DMS 273 (cell line): ENCODE data around the gene BICDL2.

Experiments used
- DNase-seq: peaks from one replicate; lab custom pipeline; 2025; ENCODE audit not compliant: unreplicated experiment; lab: John Stamatoyannopoulos, UW

The BICDL2 gene

GRCh38 chr16:2987286-2987685 lies 49.5 kb downstream of the BICDL2 start:
- no peak for DNase-seq

- DNase-seq: no peak
Measured at GRCh38 chr16:2986623-2987188, 50.0 kb downstream of the BICDL2 start.

GRCh38 chr16:2985893-2986355 lies 50.8 kb downstream of the BICDL2 start:
- peak; percentile 98 for DNase-seq

- DNase-seq: peak; percentile 84
Measured at GRCh38 chr16:2985462-2985861, 51.3 kb downstream of the BICDL2 start.

- DNase-seq: peak; percentile 93
Measured at GRCh38 chr16:2983706-2984136, 53.0 kb downstream of the BICDL2 start.

GRCh38 chr16:2982402-2982801 lies 54.3 kb downstream of the BICDL2 start:
- no peak for DNase-seq

GRCh38 chr16:2981899-2982250 lies 54.9 kb downstream of the BICDL2 start:
- DNase-seq: no peak

DNA sequence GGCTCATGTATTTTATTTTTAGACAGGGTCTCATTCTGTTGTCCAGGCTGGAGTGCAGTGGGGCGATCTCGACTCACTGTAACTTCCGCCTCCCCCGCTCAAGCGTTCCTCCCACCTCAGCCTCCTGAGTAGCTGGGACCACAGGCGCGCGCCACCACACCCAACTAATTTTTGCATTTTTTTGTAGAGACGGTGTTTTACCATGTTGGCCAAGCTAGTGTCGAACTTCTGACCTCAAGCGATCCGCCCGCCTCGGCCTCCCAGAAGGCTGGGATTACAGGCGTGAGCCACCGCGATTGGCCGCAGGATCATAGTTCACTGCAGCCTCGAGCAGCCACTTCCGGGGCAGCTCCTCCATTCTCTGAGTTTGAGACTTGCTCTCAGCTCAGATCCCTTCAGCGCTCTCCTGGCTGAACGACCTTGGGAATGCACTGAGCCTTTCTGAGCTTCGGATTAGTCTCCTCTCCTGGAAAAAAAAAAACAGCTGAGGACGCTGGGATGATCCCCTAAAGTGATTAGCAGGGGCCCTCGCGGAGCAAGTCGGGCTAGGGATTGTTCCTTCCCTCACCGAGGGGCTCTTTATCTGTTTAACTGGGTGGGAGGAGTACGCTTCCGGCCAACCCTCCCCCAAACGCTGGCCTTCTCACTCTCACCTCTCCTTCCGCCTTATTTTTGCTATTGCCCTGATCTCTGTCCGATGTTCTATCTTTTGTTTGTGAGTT lies 55.4 kb downstream of the BICDL2 start:
- no peak for DNase-seq

DNA sequence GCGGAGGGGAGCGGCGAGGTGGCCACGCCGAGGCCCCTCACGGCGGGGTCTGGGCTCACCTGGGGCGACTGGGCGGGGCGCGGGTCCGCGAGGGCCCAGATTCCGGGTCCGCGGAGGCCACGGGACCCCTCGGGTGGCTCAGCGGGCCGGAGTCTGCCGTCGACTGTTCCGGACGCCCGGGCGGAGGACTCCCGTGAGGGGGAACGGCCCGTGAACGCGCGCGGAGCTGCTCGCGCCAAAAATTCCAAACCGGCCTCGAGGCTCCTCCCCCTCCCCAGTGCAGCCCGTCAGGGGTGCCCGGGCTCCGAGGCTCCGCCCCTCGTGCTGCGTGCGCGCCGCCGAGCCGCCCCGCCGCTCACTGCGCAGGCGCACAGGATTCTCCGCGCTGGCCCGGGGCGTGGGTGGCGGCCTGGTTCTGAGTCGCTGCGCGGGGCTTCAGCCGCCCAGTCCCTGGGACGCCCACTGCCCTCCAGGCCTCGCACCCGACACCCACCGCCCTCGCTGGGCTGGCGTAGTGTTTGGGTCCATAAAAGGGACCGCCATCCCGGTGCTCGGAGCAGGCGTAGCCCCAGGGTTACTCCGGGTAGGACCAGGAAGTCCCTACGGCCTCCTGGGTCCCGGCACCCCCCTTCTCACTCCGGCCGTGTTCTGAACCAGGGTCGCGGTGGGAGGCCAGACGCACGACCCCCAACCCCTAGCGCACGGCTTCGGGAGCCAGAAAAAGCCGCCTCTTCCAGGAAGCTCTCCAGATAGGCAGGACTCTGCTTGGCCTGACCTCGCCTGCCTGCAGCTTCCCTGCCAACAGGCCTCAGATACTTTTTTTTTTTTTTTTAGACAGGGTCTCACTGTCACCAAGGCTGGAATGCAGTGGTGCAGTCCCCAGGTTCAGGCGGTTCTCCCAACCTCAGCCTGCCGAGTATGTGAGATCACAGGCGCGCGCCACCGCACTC lies 56.2 kb downstream of the BICDL2 start, which contains the start of gene PKMYT1:
Gene PKMYT1 (minus strand): TSS at position 220 of the 950 bp plus-strand sequence. CDS start 789 bp downstream, outside the sequence.
- DNase-seq: peak; percentile 96

DNA sequence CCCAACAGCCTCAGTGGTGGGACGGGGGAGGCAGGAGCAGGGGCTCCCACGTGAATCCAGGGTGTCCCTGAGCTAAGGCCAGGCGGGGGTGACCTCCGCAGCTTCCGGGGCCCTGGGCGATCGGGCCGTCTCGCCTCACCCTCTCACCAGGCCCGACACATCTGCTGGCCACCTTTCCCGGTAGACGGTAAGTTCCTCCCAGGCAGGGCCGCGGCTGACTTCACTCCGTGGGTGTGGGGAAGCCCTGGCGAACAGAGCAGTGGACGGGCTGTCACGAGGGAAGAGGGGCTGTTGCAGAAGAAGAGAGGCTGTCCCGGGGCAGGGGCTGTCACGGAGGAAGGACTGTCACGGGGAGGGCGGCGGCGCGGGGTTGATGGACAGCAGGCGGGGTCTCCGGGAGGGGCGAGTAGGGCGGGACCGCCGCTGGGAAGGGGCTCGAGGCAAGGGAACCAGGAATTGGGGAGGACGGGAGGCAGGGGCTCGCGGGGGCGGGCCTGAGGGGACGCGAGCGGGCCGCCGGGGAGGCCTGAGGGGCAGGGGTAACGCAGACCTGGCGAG lies 57.0 kb downstream of the BICDL2 start:
- DNase-seq: peak; percentile 64
